Measurements from ENCODE around the gene ISCU. TPM values are rescaled to one million over a fixed set of nuclear protein-coding genes. Genes with fewer than 3 reads are reported as not detected.
A peak's percentile ranks its signal among the peaks of the same experiment; 100 is the strongest.

The ISCU gene
- total RNA-seq (100 to 1,000 TPM in 1 of 2 donors, 10 to 100 TPM in 1; 97.9 to 147 TPM), polyA plus RNA-seq (ENCODE audit: insufficient read length in 6 of 6) (10 to 100 TPM; 78.0 to 85.7 (median 81.4) TPM)
- long read RNA-seq, donor 1, transcript ISCU-201 (5 exons, 994 nt): major isoform, 86 of 120 reads
- long read RNA-seq, donor 1, partial matches to known transcripts: 31 of 120 reads
- long read RNA-seq, donor 1, other reads (novel, unspliced or antisense): 0 of 120 reads
- long read RNA-seq, donor 2, transcript ISCU-201 (5 exons, 994 nt): major isoform, 61 of 86 reads
- long read RNA-seq, donor 2, partial matches to known transcripts: 22 of 86 reads
- long read RNA-seq, donor 2, other reads (novel, unspliced or antisense): 0 of 86 reads
- long read RNA-seq, donor 3, transcript ISCU-201 (5 exons, 994 nt): major isoform, 45 of 61 reads
- long read RNA-seq, donor 3, partial matches to known transcripts: 15 of 61 reads
- long read RNA-seq, donor 3, other reads (novel, unspliced or antisense): 0 of 61 reads
- long read RNA-seq, donor 4, transcript ISCU-201 (5 exons, 994 nt): major isoform, 166 of 172 reads
- long read RNA-seq, donor 4, partial matches to known transcripts: 5 of 172 reads
- long read RNA-seq, donor 4, other reads (novel, unspliced or antisense): 0 of 172 reads
- long read RNA-seq, donor 5, transcript ISCU-201 (5 exons, 994 nt): major isoform, 63 of 92 reads
- long read RNA-seq, donor 5, partial matches to known transcripts: 27 of 92 reads
- long read RNA-seq, donor 5, other reads (novel, unspliced or antisense): 0 of 92 reads
- long read RNA-seq, donor 6, transcript ISCU-201 (5 exons, 994 nt): major isoform, 58 of 92 reads
- long read RNA-seq, donor 6, partial matches to known transcripts: 31 of 92 reads
- long read RNA-seq, donor 6, other reads (novel, unspliced or antisense): 0 of 92 reads
- long read RNA-seq, donor 7, transcript ISCU-201 (5 exons, 994 nt): major isoform, 42 of 43 reads
- long read RNA-seq, donor 7, partial matches to known transcripts: 0 of 43 reads
- long read RNA-seq, donor 7, other reads (novel, unspliced or antisense): 0 of 43 reads
- long read RNA-seq, donor 8, transcript ISCU-201 (5 exons, 994 nt): major isoform, 27 of 36 reads
- long read RNA-seq, donor 8, partial matches to known transcripts: 7 of 36 reads
- long read RNA-seq, donor 8, other reads (novel, unspliced or antisense): 0 of 36 reads
- long read RNA-seq, donor 9: 0 reads
- long read RNA-seq, donor 10, transcript ISCU-201 (5 exons, 994 nt): major isoform, 80 of 89 reads
- long read RNA-seq, donor 10, partial matches to known transcripts: 2 of 89 reads
- long read RNA-seq, donor 10, other reads (novel, unspliced or antisense): 5 of 89 reads
- long read RNA-seq, donor 11, transcript ISCU-201 (5 exons, 994 nt): major isoform, 75 of 106 reads
- long read RNA-seq, donor 11, partial matches to known transcripts: 28 of 106 reads
- long read RNA-seq, donor 11, other reads (novel, unspliced or antisense): 0 of 106 reads
- long read RNA-seq, donor 12, transcript ISCU-201 (5 exons, 994 nt): major isoform, 45 of 54 reads
- long read RNA-seq, donor 12, partial matches to known transcripts: 9 of 54 reads
- long read RNA-seq, donor 12, other reads (novel, unspliced or antisense): 0 of 54 reads

GRCh38 chr12:108562348-108563135, at the start of gene ISCU:
ISCU (plus strand) TSS chr12:108562596; CDS start chr12:108562623, 27 bp downstream.
- H3K9me3 ChIP-seq: no peaks in the 10 kb centered on the region
- H3K36me3 ChIP-seq: peaks cover 0 to 38% of the 10 kb centered on the region in 2 donors
- H3K4me1 ChIP-seq: peaks cover 29 to 73% of the 10 kb centered on the region in 2 donors
- peak within 1 kb of the TSS; percentile 71 to 98 for H3K4me3 ChIP-seq
- peak; percentile 98 to 100 (median 98) for DNase-seq
- no peak for TF ChIP-seq CTCF (IDR thresholded peaks at IDR 0.05)
- peak within 1 kb of the TSS; percentile 91 to 92 for H3K27ac ChIP-seq
- no peaks in the 10 kb centered on the region for H3K27me3 ChIP-seq
- intact Hi-C loops (cut with DNase I): no loop called here
- peak; percentile 84 for ATAC-seq

- intact Hi-C loops (cut with DNase I): no loop called here
- TF ChIP-seq CTCF (IDR thresholded peaks at IDR 0.05): no peak
- ATAC-seq: no peak
- Histone ChIP-seq H3K27me3 (no peaks in the 10 kb centered on the region), H3K9me3 (no peaks in the 10 kb centered on the region), H3K27ac (peak overlapping the region in 1 of 2 donors; percentile 67), H3K4me1 (peaks cover 4 to 15% of the 10 kb centered on the region in 2 donors), H3K4me3 (peak overlapping the region; percentile 84 to 87), H3K36me3 (peaks cover 0 to 27% of the 10 kb centered on the region in 2 donors)
- no peak for DNase-seq
These were observed 47.9 kb upstream of the ISCU start for GRCh38 chr12:108514468-108514972.

GRCh38 chr12:108514973-108515814, 47.2 kb upstream of the ISCU start, which contains the start of gene FICD:
FICD (plus strand) TSS chr12:108515277; CDS start chr12:108516973, 1,696 bp downstream.
- DNase-seq (peak; percentile 96 to 100 (median 100)), ATAC-seq (peak; percentile 97)
- Histone ChIP-seq H3K9me3 (no peaks in the 10 kb centered on the region), H3K27me3 (no peaks in the 10 kb centered on the region), H3K4me1 (peaks cover 4 to 15% of the 10 kb centered on the region in 2 donors), H3K27ac (peak within 1 kb of the TSS in 1 of 2 donors; percentile 67), H3K36me3 (peaks cover 0 to 34% of the 10 kb centered on the region in 2 donors), H3K4me3 (peak within 1 kb of the TSS; percentile 84 to 87)
- intact Hi-C loops (cut with DNase I): no loop called here
- TF ChIP-seq CTCF (IDR thresholded peaks at IDR 0.05): no peak

Measured in left lung (tissue), 14 donors.